ENCODE data around the gene CD79B.
"Not testable (repeated sequence)": the region's sequence is repeated elsewhere in the genome, so short reads cannot be mapped to it uniquely, and the experiment has no call there.

GRCh38 chr17:63885119-63885518, 47.0 kb downstream of the CD79B start:
- TF ChIP-seq SUZ12 (IDR thresholded peaks at IDR 0.05; ENCODE audit: extremely low read depth, insufficient read depth, insufficient read length); ZNF274 (IDR thresholded peaks at IDR 0.05; ENCODE audit: low read depth, low read length): not testable (repeated sequence)

Measured in NT2/D1 (cell line).